Measurements from ENCODE around the gene MARK1.
A peak's percentile ranks its signal among the peaks of the same experiment; 100 is the strongest.

Gene MARK1

DNA sequence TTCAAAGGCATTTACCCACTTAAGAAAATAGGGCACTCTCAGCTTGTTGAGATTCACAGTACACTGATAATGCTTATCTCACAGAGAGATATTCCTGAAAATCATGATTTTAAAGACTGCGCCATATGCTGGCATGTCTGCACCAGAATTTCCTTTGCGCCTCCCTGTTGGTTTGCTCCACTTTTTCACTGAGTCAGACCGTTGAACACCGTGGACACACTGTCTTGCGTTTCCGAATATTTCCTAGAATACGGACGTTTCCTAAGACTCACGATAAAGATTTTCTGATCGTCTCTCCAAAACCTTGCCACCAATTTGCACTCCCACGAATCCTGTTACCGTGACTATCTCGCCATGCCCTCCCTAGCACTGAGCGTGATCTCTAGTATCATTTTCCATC, 161.7 kb downstream of the MARK1 start:
- no peak for FAIRE-seq

DNA sequence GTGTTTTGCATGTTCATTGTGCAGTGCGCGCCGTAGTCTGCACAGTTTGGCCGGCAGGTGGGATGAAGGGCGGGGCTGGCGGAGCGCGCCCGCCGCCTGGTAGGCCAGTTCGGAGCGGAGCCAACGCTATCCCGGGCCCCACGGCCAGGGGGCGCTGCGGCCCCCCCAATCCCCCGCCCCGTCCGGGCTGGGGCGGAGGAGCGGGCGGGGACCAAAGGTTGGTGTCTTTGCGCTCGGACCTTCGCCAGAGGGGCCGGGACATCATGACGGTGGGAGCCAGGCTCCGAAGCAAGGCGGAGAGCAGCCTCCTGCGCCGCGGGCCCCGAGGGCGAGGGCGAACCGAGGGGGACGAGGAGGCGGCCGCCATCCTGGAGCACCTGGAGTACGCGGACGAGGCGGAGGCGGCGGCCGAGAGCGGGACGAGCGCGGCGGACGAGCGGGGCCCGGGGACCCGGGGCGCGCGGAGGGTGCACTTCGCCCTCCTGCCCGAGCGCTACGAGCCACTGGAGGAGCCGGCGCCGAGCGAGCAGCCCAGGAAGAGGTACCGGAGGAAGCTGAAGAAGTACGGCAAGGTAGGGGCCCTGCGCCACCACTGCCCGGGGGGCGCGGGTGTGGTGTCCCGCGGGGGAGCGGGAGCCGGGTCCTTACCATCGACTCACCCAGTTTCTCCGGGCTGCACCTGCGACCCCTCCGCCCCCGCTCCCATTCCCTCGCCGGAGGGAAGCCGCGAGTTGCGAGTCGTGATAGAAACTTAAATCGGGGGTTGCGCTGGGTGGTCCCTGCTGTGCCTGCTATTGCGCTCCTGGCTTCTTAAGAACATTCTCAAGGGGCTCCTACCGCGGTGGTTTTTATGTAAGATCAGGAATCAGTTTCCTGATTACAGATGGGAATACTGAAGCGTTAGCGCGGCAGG, 162.5 kb downstream of the MARK1 start, which contains the start of gene C1orf115:
C1orf115 (plus strand) TSS at position 224 of the 913 bp plus-strand sequence; CDS start at position 264, 40 bp downstream.
- FAIRE-seq: no peak

More for the DNA sequence above, 161.7 kb downstream of the MARK1 start:
- no peak for DNase-seq (ENCODE audit: low spot score)

DNA sequence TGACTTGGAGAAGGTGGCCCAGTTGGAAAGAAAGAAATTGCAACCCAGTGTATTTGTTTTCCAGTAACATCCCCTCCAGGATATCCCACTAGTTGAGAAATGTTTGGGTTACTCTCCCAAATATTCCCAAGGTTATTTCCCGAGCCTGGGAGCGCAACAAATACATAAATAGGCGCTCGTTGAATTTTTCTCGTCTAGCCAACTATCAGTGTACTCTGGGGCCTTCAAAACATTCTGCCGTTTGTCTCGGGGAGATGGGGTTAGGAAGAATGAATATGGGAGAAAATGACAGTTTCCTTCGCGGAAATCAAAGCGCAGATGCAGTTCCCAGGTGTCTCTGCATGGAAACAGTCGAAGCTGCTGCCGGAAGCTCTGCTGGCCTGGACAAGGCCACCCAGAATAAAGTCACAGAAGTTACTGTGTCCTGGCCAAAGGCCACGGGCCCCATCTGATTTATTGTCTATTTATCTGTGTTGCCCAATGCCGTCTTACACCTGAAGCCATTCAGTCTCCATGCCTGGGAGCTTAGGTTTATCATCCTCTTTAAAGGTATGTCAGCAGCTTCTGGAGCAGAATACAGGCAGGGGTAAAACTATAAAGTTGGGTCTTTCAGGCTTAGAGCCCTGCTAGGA, 163.2 kb downstream of the MARK1 start:
- no peak for DNase-seq (ENCODE audit: low spot score)
- no peak for FAIRE-seq

More for the DNA sequence above, 162.5 kb downstream of the MARK1 start, which contains the start of gene C1orf115:
- DNase-seq (ENCODE audit: low spot score): no peak

DNA sequence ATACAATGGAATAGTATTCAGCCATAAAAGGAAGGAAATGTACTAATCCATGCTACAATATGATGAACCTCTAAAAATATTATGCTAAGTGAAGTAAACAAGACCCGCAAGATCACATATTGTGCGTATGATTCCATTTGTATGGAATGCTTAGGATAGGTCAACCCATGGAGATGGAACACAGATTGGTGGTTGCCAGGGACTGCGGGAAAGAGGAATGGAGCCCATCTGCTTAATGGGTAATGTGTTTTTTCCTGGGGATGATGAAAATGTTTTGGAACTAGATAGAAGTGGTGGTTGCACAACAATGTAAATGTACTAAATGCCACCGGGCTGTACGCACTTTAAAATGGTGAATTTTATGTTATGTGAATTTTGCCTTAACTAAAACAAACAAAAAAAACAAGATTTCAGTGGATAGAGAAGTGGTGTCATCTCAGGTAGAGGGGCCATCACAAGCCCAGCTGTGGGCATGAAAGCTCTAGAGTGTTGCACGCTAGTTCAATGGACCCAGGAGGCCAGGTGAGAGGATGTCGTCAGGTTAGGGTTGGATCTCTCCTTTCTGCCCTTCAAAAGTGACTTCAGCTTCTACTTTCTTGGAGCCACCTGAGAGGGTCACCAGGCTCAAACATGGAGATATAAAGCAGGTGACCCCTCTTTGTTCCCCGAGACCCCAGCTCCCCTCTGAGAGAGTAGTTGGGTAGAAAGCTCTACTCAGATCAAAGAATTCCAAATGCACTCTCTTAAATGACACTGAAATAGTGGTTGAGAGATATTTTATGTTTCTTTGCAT, 164.7 kb downstream of the MARK1 start:
- no peak for FAIRE-seq
- no peak for DNase-seq (ENCODE audit: low spot score)

DNA sequence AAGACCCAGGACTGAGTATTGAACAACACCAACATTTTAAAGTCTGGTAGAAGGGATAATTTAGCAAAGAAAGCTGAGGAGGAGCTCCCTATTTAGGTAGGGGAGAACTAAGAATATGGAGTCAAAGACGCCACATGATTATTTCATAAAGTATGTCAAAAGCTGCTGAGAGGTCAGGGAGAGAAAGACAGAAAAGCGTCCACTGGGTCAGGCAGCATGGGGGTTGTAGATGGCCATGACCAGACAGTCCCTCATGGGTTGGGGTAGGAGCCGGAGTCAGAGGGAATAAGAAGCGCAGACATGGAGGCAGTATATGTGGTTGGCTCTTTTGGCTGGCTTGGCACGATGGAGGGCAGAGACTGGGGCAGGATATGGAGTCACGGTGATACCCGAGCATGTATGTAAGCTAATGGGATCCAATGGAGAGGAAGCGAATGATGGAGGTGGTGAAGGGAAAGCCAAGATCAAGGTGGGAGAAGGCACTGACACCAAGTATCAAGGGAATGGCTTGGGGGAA, 167.0 kb downstream of the MARK1 start:
- no peak for DNase-seq (ENCODE audit: low spot score)
- no peak for FAIRE-seq

DNA sequence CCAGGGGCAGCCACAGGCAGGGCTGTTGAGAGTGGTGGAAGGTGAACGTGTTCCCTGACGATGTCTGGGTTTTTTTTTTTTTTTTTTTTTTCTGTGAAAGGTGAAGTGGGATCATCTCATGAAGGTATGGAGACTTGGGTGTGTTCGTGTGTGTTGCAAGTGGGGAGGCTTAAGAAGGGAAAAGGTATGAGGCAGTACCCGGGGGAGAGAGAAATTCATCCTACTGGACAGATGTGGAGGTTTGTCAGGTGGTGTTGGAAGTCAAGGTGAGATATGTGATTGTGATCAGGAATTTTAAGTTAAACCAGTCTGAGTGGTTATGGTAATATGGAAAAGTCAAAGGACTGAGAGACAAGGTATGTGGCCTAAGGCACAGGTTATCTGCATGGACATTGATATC, 167.5 kb downstream of the MARK1 start:
- FAIRE-seq (no peak), DNase-seq (ENCODE audit: low spot score) (no peak)

DNA sequence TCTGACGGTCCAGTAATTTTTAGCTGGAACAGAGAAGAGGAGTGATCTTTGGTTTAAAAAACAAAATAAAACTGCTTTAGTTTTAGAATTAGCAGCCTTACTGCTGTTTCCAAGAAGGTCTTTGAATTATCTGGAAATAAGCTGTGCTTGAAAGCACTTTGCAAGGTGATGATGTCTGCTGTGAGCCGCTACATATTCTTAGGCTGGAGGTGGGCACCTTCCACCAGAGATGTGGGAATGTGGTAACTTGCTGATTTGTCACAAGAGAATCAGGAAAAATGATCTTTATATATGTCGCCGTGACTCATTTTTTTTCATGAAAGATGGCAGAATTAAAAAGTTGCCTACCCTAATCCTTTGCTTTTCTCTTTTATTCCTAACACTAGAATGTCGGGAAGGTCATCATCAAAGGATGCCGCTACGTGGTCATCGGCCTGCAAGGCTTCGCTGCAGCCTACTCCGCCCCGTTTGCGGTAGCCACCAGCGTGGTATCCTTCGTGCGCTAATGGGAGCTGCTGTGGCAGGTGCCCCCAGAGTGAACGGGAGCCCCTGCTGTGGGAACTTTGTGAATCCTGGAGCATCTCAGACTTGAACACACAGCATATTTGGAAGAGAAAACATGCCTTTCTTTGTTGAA, 168.4 kb downstream of the MARK1 start:
- DNase-seq (ENCODE audit: low spot score) (no peak), FAIRE-seq (no peak)

DNA sequence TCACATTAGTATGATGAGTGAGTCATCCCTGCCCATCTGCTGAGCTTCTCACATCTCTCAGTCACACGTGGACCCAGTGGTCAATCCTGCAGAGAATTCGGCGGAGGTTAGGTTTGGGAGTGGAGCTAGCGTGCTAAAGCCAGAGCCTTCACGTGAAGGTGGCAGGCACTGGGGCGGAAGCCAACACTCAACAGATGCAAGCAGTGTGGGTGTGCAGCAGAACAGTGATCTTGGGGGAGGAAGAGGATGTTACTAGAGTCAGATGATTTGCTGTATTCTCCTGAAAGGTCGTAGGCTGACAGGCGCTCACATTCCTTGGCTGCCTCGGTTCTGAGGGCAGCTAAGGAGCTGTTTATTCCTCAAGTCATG, 168.9 kb downstream of the MARK1 start:
- FAIRE-seq (no peak), DNase-seq (ENCODE audit: low spot score) (peak; percentile 27)

DNA sequence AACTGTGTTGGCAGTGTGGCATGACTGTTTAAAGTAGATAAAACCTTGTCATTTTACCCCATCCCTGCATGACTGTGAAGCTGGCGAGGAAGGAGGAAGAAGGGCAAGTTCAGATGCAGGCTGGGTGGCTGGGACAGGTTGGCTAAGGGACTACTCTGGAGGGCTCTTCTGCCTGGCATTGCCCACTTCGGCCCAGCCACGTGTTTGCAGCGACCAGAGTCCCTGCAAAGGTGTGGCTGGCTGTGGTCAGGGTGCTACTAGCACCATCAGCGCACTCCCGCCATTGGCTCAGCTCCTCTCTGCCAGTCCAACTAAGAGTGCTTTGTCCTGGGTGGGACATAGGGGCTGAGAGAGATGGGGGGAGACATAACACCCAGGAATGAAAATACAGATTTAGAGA, 169.4 kb downstream of the MARK1 start:
- no peak for FAIRE-seq

DNA sequence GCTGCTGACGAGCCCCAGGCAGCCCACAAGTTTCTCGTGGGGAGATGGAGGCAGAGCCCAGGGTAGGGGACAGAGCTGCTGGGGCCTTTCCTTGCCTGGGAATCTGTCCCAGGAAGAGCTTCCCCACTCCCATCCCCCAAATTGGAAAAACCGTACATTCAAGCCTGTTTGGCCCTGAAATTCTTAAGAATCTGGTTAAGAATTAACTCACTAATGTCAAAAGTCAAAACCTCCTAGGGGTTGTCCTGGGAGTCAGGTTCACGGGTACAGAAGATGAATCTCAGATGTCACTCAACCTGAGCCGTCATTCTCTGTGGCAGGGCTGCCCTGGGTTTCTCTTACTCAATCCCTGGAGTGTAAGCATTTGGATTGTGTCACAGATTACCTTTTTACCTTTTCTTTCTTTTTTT, 170.7 kb downstream of the MARK1 start:
- FAIRE-seq (no peak), DNase-seq (ENCODE audit: low spot score) (no peak)

More for the DNA sequence above, 169.4 kb downstream of the MARK1 start:
- no peak for DNase-seq (ENCODE audit: low spot score)

DNA sequence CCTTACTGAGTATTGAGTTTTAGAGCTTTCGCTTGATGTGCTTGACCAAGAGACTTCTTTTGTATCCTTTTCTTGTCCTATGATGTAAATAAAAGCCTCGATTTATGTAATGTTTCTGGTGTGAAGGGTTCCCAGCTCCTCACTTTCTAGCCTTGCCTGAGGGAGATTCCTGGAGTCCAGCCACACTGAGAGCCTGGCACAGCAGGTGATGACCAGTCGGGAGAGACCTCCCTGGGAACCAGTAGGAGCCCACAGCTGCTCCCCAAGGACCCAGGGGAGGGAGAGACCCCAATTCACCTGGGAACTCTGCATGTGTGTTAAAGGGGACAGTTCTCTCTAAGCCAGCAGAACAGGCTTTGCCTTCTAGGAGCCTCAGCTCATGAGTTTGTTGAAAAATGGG, 171.1 kb downstream of the MARK1 start:
- FAIRE-seq (no peak), DNase-seq (ENCODE audit: low spot score) (no peak)

DNA sequence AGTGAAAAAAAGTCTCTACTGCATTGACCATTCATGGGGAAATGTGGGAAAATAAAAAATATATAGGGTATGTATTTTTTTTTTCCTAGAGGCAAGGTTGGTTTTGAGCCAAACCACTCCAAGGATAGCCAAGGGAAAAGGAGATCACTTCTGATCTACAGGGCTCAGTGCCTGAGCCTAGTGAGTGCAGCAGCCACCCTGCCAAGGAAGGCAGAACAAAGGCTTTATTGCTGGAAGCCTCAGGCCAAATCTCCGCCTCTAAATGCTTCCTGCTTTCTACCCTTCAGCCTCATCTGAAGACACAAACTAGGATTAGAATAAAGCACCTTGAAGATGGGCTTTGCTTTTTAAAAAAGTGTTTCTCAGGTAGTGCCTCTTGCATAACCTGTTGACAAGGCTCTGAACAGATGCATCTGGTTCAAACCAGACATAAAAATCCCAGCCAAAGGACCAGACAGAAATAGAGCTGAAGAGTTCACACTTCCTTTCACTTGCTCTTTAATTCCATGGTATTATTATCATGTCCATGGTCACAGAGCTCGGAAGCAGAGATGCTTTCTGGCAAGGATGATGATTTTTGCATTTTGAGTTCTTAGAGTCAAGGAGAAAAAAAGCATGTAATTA, 172.7 kb downstream of the MARK1 start:
- FAIRE-seq (no peak), DNase-seq (ENCODE audit: low spot score) (no peak)

DNA sequence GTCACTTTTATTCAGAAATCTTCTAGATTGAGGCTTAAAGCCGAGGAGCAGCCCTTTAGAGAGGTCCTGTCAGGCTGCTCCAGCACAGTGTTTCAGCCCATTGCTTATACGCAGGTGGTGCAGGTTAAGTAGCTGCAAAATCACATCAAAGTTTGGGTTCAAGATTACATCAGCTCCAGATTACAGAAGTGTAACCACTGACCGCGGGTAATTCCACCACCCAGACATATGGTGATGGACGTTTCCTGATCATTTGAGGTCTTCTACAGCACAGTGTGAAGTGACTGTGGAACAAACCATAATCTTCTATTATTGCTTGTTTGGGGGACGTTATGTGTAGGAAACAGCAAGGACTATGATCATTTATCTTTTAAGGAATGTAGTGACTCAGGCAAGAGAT, 174.0 kb downstream of the MARK1 start:
- DNase-seq (ENCODE audit: low spot score): no peak
- FAIRE-seq: no peak

DNA sequence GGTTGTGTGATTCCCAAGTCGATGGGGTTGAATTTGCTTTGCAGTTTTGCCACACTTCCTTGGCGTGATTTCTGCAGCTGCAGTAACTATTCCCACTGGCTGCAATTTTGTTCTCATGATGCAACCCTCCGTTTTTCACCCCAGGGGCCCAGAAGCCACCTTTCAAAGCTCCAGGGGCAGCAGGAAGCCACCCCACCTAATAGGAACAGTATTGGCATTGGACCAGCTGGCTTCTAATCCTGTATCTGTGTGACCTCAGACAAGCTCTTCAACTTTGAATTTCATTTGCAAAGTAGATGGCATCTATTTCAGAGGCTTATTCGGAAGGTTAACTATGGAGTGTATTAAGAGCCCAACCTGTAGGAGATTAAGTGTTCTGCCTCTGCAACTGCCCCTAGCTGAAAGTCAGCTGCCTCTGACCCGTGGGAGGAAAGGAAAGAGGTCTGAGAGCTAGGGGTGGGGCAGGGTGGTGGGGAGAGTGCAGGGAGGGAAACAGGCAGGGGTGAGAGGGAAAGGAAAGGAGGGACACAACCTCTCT, 174.9 kb downstream of the MARK1 start:
- FAIRE-seq (no peak), DNase-seq (ENCODE audit: low spot score) (no peak)

DNA sequence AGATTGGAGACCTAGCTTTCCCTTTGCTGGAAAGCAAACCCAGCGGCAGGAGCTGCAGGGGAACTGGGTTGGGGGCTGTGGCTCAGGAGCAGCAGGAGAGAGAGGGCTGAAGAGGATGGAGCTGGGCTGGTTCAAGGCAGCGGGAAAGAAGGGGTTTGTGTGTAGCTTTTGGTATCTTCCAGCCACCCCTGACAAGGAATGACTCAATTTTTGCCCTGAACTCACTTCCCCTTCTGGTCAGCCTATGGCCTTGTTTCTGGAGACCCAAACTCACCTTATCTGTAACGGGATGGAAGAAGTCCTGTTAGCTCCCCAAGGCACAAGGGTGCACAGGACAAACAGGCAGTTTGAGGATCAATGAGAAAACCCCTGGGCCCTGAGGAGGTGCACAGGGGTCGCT, 175.4 kb downstream of the MARK1 start:
- FAIRE-seq (no peak), DNase-seq (ENCODE audit: low spot score) (no peak)

DNA sequence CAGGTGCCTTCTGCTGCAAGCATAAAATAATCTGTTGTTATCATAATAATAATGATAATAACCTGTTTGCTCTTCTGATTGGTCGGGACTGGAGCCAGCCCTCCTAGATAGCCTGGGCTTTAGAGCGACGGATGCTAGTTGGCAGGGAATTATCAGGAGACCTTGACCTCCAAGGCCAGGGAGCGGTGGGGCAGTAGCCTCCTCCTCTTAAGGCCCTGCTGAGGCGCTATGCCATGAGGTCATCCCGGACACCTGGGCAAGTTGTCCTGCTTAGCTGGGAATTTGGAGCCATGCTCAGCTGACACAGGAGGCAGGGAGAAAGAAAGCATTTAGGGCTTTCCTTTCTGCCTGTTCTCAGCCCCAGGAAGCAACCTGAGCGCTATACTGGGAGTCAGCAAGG, 177.8 kb downstream of the MARK1 start:
- no peak for FAIRE-seq
- DNase-seq (ENCODE audit: low spot score): no peak

DNA sequence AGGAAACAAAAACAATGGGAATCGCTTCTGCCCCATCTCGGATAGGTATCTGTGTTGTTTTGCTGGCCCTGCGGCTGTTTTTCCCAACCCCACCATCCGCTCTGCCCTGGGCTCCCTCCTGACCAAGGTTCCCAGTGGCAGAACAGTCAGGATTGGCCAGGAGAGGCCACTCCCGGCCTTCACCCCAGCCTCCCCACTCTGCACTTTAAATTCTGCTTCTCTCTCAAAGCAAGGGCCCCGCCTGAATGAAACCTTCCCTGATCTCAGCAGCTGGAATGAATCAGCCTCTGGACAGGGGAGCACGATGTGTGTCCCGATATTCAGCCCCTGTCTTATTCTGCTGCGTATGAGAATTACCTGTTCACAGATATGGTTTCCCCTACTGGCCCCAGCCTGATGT, 178.5 kb downstream of the MARK1 start:
- DNase-seq (ENCODE audit: low spot score): no peak
- no peak for FAIRE-seq

DNA sequence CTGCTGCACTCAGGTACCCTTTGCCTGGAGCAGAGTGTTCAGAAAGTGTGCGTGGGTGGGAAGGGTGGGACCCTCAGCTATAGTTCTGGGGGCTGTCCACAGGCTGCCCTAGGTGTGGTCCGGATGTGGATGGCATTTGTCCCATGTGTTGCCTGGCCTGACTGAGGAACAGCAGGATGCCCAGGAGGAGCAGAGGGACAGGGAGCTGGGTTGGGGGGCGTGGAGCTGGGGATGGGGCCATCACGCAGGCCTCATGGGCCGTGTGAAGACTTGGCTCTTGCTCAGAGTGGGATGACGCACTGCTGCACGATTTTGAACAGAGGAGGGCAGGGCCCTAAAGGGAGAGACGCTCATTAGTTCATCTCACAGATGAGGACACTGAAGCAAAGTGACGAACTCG, 179.2 kb downstream of the MARK1 start:
- DNase-seq (ENCODE audit: low spot score): no peak
- no peak for FAIRE-seq

DNA sequence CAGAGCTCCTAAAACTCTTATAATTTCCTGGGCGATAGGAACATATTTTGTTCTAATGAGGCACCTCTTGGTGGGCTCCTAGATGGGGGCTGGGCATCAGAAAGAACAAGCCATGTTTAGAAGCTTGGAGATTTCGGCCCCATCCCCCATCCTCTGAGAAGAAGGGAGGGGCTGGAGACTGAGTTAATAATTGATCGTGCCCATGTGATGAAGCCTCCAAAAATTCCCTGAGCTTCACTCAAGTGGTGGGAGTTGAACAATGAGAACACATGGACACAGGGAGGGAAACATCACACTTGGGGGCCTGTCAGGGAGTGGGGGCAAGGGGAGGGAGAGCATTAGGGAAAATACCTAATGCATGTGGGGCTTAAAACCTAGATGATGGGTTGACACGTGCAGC, 180.3 kb downstream of the MARK1 start:
- DNase-seq (ENCODE audit: low spot score) (no peak), FAIRE-seq (no peak)
